HepG2 (cell line): Measurements from ENCODE around the gene ENTPD6. TPM values are rescaled to one million over a fixed set of nuclear protein-coding genes. Genes with fewer than 3 reads are reported as not detected.

ENCODE experiments used
- ATF1 ChIP-seq: IDR thresholded peaks from 2 replicates; pipeline ENCODE4 v1.6.1; 2016; ENCODE audit warnings: mild to moderate bottlenecking, control low read depth
- FOXA1 ChIP-seq, 2 experiments: fragments of 450-650 bp in 1 of 2; sonication (generic) in 1 of 2; formaldehyde crosslinking in 1 of 2; IDR thresholded peaks; 2 replicates each; pipeline versions ENCODE4 v1.4.0 to v1.6.1; 2016 to 2020; ENCODE audit warnings: missing genetic modification reagents in 1 of 2
- FOXK1 ChIP-seq: sonication (generic); formaldehyde crosslinking; IDR thresholded peaks from 2 replicates; pipeline ENCODE4 v1.4.0; 2020; ENCODE audit warnings: low read depth, missing genetic modification reagents, borderline replicate concordance
- HNF4A ChIP-seq: sonication (generic); formaldehyde crosslinking; IDR thresholded peaks from 2 replicates; pipeline ENCODE4 v1.4.0; 2020; ENCODE audit warnings: missing genetic modification reagents
- ISX ChIP-seq: sonication (generic); formaldehyde crosslinking; conservative IDR thresholded peaks from 2 replicates; pipeline ENCODE4 v1.5.0; 2020; ENCODE audit warnings: missing genetic modification reagents
- NAIF1 ChIP-seq: sonication (generic); formaldehyde crosslinking; IDR thresholded peaks from 2 replicates; pipeline ENCODE4 v1.5.0; 2020; ENCODE audit warnings: mild to moderate bottlenecking, missing genetic modification reagents, borderline replicate concordance
- RBFOX2 ChIP-seq: fragments of 200-400 bp; formaldehyde crosslinking; IDR thresholded peaks from 2 replicates; pipeline ENCODE4 v1.6.1; 2017; ENCODE audit warnings: low read depth, mild to moderate bottlenecking, low read length
- REL ChIP-seq: sonication (generic); formaldehyde crosslinking; conservative IDR thresholded peaks from 2 replicates; pipeline ENCODE4 v1.8.0; 2022; ENCODE audit warnings: mild to moderate bottlenecking, missing genetic modification reagents, moderate library complexity
- SOX13 ChIP-seq, 3 experiments: fragments of 450-650 bp in 1 of 3; sonication (generic) in 1 of 3; formaldehyde crosslinking in 1 of 3; IDR thresholded peaks in 2 of 3; conservative IDR thresholded peaks in 1 of 3; 2 replicates each; pipeline versions ENCODE4 v1.5.0 to v1.6.1; 2016 to 2020; ENCODE audit warnings: antibody characterized with exemption in 1 of 3, mild to moderate bottlenecking in 1 of 3, missing compliant biosample characterization in 1 of 3, missing genetic modification reagents in 1 of 3, moderate library complexity in 1 of 3
- SRSF4 ChIP-seq: fragments of 200-400 bp; formaldehyde crosslinking; IDR thresholded peaks from one replicate; pipeline ENCODE4 v1.6.1; 2018; ENCODE audit warnings: mild to moderate bottlenecking, low read depth, low read length, moderate library complexity; ENCODE audit not compliant: poor library complexity, severe bottlenecking
- SRSF9 ChIP-seq: fragments of 200-400 bp; formaldehyde crosslinking; IDR thresholded peaks from 2 replicates; pipeline ENCODE4 v1.6.1; 2018; ENCODE audit warnings: borderline replicate concordance, mild to moderate bottlenecking, low read depth, low read length; ENCODE audit not compliant: insufficient read depth, poor library complexity, severe bottlenecking
- ZNF17 ChIP-seq: sonication (generic); formaldehyde crosslinking; IDR thresholded peaks from 2 replicates; pipeline ENCODE4 v1.5.0; 2020; ENCODE audit warnings: mild to moderate bottlenecking, missing genetic modification reagents
- ZNF441 ChIP-seq: sonication (generic); formaldehyde crosslinking; IDR thresholded peaks from 2 replicates; pipeline ENCODE4 v1.7.0; 2021; ENCODE audit warnings: missing genetic modification reagents, borderline replicate concordance
- ZNF549 ChIP-seq: sonication (generic); formaldehyde crosslinking; IDR thresholded peaks from 2 replicates; pipeline ENCODE4 v1.5.0; 2020; ENCODE audit warnings: missing genetic modification reagents
- ZNF615 ChIP-seq: sonication (generic); formaldehyde crosslinking; IDR thresholded peaks from 2 replicates; pipeline ENCODE4 v1.5.0; 2020; ENCODE audit warnings: mild to moderate bottlenecking, missing genetic modification reagents, borderline replicate concordance
- ZNF790 ChIP-seq: sonication (generic); formaldehyde crosslinking; IDR thresholded peaks from 2 replicates; pipeline ENCODE4 v1.8.0; 2022; ENCODE audit warnings: missing genetic modification reagents, mild to moderate bottlenecking, borderline replicate concordance
- polyA plus RNA-seq, 8 experiments: library from polyadenylated mRNA; depleted of rRNA in 3 of 8; stranded (reverse) in 7 of 8; unstranded in 1 of 8; fragments of >200 nt; fragmentation: Illumina TruSeq in 4 of 8; extraction: Trizol in 4 of 8; gene quantifications; 2 replicates each; pipeline versions ENCODE4 v1.2.1 to v1.2.3, GENCODE V29; 2011 to 2016; ENCODE audit warnings: low read depth in 4 of 8, missing spikeins in 1 of 8, mixed read lengths in 1 of 8; ENCODE audit not compliant: insufficient read depth in 1 of 8
- total RNA-seq, 5 experiments: library from RNA; depleted of rRNA; stranded (reverse); fragments of >200 nt; fragmentation: Illumina TruSeq; extraction: Trizol; gene quantifications; 2 replicates each; pipeline ENCODE4 v1.2.3, GENCODE V29; 2016; ENCODE audit warnings: low read depth in 1 of 5
- TF ChIP-seq, protein P1 (sequence below): sonication (generic); formaldehyde crosslinking; conservative IDR thresholded peaks from 2 replicates; pipeline ENCODE4 v1.4.0; 2020; ENCODE audit warnings: missing genetic modification reagents
- TF ChIP-seq, protein P2 (sequence below): IDR thresholded peaks from 2 replicates; pipeline ENCODE4 v1.6.1; 2012; ENCODE audit warnings: low read length, improper control_type of control experiment
- TF ChIP-seq, protein P3 (sequence below): sonication (generic); formaldehyde crosslinking; IDR thresholded peaks from 2 replicates; pipeline ENCODE4 v1.4.0; 2020; ENCODE audit warnings: missing genetic modification reagents
- TF ChIP-seq, protein P4 (sequence below): sonication (generic); formaldehyde crosslinking; IDR thresholded peaks from 2 replicates; pipeline ENCODE4 v1.9.0; 2021; ENCODE audit warnings: missing genetic modification reagents, borderline replicate concordance

The ENTPD6 gene
- total and polyA plus RNA-seq, 2 of the 13 experiments (the other 11 are each of a cell fraction or from before 2014, with no cell fraction given), result 164 to 172 TPM

DNA sequence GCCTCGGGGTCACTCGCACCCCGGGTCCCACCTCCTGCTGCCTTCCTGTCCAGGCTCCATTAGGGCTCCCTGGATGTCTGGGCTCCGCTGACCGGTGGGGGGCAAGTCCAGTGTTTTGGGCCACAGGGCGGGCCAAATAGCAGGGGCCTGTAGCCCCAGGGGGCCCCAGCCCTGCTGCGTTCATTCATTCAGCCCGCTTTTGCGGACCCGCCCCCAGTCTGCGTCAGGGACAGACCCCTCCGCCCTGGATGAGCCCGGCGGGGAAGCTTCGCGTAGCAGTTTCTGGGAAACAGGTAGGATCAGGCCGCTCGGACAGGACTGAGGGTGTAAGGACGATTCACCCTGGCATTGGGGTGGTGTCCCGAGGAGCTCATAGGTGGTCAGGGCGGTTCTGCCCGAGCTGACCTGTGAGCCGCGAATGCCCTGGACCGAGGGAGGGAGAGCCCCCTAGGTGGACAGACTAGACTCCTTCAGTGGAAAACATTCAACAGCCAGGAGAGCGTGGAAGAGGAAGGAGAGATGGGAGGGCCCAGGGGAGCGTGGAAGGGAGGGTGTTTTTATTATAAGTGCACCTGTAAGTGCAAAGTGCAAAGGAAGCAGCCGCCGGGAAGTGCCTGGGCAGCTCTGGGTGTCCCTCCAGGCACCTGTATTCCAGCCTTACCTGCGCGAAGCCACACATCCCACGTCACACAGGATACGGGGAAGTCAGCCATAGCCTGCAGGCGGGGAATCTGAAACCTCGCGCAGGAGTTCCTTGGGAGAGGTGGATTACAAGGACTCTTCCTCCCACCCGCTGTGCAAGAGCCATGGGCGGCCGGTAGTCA lies 662 bp downstream of the ENTPD6 start (continued):
- TF ChIP-seq ZNF441 (CRISPR knock-in tag) (no peak), REL (peak; percentile 85), FOXA1 (IDR thresholded peaks at IDR 0.05) (no peak), FOXA1 (CRISPR knock-in tag; IDR thresholded peaks at IDR 0.05) (no peak), NAIF1 (CRISPR knock-in tag) (no peak), HNF4A (CRISPR knock-in tag) (peak; percentile 52), ZNF615 (no peak), ZNF17 (CRISPR knock-in tag) (no peak), ZNF790 (no peak), ZNF549 (CRISPR knock-in tag) (peak; percentile 28; the same call in 1 of the 2 replicates), SRSF9 (no peak), ISX (CRISPR knock-in tag) (no peak), ATF1 (CRISPR knock-in tag) (no peak), SRSF4 (no peak), RBFOX2 (no peak; the same call in 1 of the 2 replicates), FOXK1 (CRISPR knock-in tag) (no peak), SOX13 (IDR thresholded peaks at IDR 0.05) (no peak), SOX13 (CRISPR knock-in tag; conservative IDR thresholded peaks at IDR 0.05 in 1 of 2, IDR thresholded peaks at IDR 0.05 in 1 of 2) (no peak)
- TF ChIP-seq, protein P1, sequence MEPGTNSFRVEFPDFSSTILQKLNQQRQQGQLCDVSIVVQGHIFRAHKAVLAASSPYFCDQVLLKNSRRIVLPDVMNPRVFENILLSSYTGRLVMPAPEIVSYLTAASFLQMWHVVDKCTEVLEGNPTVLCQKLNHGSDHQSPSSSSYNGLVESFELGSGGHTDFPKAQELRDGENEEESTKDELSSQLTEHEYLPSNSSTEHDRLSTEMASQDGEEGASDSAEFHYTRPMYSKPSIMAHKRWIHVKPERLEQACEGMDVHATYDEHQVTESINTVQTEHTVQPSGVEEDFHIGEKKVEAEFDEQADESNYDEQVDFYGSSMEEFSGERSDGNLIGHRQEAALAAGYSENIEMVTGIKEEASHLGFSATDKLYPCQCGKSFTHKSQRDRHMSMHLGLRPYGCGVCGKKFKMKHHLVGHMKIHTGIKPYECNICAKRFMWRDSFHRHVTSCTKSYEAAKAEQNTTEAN (CRISPR knock-in tag), result no peak
- TF ChIP-seq, protein P2, sequence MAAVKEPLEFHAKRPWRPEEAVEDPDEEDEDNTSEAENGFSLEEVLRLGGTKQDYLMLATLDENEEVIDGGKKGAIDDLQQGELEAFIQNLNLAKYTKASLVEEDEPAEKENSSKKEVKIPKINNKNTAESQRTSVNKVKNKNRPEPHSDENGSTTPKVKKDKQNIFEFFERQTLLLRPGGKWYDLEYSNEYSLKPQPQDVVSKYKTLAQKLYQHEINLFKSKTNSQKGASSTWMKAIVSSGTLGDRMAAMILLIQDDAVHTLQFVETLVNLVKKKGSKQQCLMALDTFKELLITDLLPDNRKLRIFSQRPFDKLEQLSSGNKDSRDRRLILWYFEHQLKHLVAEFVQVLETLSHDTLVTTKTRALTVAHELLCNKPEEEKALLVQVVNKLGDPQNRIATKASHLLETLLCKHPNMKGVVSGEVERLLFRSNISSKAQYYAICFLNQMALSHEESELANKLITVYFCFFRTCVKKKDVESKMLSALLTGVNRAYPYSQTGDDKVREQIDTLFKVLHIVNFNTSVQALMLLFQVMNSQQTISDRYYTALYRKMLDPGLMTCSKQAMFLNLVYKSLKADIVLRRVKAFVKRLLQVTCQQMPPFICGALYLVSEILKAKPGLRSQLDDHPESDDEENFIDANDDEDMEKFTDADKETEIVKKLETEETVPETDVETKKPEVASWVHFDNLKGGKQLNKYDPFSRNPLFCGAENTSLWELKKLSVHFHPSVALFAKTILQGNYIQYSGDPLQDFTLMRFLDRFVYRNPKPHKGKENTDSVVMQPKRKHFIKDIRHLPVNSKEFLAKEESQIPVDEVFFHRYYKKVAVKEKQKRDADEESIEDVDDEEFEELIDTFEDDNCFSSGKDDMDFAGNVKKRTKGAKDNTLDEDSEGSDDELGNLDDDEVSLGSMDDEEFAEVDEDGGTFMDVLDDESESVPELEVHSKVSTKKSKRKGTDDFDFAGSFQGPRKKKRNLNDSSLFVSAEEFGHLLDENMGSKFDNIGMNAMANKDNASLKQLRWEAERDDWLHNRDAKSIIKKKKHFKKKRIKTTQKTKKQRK, result no peak
- TF ChIP-seq, protein P3, sequence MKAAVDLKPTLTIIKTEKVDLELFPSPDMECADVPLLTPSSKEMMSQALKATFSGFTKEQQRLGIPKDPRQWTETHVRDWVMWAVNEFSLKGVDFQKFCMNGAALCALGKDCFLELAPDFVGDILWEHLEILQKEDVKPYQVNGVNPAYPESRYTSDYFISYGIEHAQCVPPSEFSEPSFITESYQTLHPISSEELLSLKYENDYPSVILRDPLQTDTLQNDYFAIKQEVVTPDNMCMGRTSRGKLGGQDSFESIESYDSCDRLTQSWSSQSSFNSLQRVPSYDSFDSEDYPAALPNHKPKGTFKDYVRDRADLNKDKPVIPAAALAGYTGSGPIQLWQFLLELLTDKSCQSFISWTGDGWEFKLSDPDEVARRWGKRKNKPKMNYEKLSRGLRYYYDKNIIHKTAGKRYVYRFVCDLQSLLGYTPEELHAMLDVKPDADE (CRISPR knock-in tag), result no peak; the same call in 1 of the 2 replicates
- TF ChIP-seq, protein P4, sequence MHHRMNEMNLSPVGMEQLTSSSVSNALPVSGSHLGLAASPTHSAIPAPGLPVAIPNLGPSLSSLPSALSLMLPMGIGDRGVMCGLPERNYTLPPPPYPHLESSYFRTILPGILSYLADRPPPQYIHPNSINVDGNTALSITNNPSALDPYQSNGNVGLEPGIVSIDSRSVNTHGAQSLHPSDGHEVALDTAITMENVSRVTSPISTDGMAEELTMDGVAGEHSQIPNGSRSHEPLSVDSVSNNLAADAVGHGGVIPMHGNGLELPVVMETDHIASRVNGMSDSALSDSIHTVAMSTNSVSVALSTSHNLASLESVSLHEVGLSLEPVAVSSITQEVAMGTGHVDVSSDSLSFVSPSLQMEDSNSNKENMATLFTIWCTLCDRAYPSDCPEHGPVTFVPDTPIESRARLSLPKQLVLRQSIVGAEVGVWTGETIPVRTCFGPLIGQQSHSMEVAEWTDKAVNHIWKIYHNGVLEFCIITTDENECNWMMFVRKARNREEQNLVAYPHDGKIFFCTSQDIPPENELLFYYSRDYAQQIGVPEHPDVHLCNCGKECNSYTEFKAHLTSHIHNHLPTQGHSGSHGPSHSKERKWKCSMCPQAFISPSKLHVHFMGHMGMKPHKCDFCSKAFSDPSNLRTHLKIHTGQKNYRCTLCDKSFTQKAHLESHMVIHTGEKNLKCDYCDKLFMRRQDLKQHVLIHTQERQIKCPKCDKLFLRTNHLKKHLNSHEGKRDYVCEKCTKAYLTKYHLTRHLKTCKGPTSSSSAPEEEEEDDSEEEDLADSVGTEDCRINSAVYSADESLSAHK (CRISPR knock-in tag), result no peak
